GM12891 (cell line): ENCODE results near the gene MAGI1.

Experiments used
- DNase-seq: peaks from one replicate; pipeline ENCODE4 v3.0.0; 2011; ENCODE audit warnings: low spot score; ENCODE audit not compliant: insufficient read length
- FAIRE-seq: peaks from 2 replicates; lab custom pipeline; 2011; peaks lifted over from hg19 to GRCh38; lab: Jason Lieb, UNC
- PAX5 ChIP-seq: IDR thresholded peaks from 2 replicates; pipeline ENCODE4 v1.6.1; 2011; ENCODE audit warnings: low read length, moderate library complexity, mild to moderate bottlenecking; ENCODE audit not compliant: insufficient read depth, severe bottlenecking
- POLR2A ChIP-seq: IDR thresholded peaks from 2 replicates; pipeline ENCODE4 v1.6.1; 2011; ENCODE audit warnings: low read depth, low read length, control low read depth
- POLR2AphosphoS5 ChIP-seq: IDR thresholded peaks from 2 replicates; pipeline ENCODE4 v1.6.1; 2011; ENCODE audit warnings: low read depth, low read length, control low read depth
- POU2F2 ChIP-seq: IDR thresholded peaks from 2 replicates; pipeline ENCODE4 v1.6.1; 2011; ENCODE audit warnings: low read depth, mild to moderate bottlenecking, control low read depth, low read length, moderate library complexity
- SPI1 ChIP-seq: IDR thresholded peaks from 2 replicates; pipeline ENCODE4 v1.6.1; 2011; ENCODE audit warnings: low read depth, low read length, control low read depth
- TAF1 ChIP-seq: IDR thresholded peaks from 2 replicates; pipeline ENCODE4 v1.6.1; 2011; ENCODE audit warnings: low read depth, low read length, control low read depth

The MAGI1 gene

DNA sequence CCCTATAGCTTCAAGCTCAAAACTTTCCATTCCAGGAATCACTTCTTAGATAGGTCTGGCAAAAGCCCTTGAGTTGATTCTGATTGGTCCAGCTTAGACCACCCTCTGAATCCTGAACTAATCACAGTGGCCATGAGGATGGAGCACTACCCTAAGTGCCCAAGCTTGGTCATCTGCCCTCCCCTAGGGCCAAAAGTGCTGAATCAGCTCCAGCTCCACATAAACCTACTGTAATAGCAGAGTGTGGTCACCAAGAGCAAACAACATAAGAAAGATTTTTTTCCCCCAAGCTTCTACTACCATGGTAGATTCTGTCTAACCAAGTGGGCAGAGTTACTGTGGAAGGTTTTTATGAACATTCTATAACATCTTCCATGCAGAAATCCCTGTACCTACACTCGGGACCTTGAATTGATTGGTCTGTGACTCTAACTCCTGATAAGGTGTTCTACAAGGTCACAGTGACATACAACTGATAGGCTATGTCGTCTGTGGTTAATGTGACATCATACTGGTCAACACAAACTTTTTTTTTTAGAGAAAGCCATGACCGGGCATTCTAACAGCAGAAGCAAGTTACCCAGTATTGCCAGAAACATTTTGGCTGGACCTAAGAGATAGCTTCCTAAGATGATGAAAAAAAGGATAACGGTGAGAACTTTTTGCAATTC is 320.9 kb downstream of the MAGI1 start:
- DNase-seq (no peak), FAIRE-seq (no peak)
- TF ChIP-seq POLR2AphosphoS5 (no peak), TAF1 (no peak), PAX5 (no peak), SPI1 (no peak), POU2F2 (no peak), POLR2A (no peak)

DNA sequence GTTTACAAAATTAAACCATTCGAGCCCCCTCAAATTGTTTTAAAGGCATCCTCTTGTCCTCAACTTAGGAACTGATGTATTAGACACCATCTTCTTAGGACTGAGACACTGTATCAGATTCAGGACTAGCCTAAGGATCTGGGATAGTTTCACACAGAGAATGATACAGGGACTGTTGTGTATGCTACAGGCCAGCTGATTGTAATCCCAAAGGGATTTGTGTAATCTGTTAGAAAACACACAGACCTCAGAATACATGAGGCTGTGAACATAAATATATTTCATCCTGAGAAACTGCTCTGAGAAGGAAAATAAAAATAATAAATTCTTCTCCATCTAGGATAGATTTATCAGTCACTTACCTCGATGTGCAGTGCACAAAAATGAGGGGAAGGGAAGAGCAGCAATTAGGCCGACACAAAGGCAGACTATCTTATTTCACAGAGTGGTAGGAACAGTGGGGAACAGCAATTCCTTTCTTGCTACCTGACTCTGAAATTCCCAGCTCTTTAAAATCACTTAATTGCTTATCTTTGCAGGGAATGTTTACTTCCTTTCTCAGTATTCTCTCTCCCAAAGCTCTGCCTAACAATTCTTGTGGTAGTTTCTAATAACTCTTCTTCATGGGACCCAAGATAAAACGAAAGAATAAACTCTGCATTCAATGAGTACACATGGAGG is 322.5 kb downstream of the MAGI1 start:
- TF ChIP-seq SPI1 (no peak), PAX5 (no peak), TAF1 (no peak), POU2F2 (no peak), POLR2A (no peak), POLR2AphosphoS5 (no peak)
- no peak for DNase-seq
- no peak for FAIRE-seq

DNA sequence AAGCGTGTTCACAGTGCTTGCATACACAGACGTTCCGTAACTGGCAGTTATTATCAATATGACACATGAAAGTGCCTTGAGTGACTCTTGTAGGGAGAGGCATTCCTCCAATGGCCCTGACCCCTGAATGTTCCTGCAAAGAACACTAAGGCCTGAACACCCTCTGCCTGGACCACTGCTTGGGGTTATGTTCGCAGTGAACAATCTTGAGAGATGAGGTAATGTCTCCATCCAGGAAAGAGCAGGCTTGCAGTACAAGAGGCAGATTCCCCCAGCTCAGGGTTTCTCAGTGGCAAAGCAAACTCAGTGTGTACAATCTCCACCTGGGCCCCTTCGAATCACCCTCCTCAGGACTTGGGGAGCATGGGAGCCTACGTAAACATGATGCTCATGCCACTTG is 324.6 kb downstream of the MAGI1 start:
- no peak for FAIRE-seq
- no peak for TF ChIP-seq PAX5
- no peak for TF ChIP-seq TAF1
- no peak for DNase-seq

DNA sequence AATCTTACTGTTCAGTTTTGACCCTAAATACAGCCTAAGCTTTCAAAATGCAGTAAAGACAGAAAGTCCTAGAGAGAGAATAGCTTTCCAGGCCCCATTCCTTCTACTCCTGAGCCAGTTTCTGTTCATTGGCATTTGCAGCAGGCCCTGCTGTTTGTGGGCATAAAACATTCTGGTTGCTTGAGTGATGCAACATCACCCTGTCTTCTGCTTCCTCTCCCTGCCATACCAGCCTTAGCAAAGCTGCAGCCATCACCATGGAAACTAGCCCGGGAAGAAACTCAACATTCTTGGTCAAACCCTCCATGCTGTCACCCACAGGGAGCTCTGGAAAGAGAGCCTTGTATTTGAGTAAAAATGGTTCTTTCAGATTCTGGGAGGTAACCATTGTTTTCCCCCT is 325.7 kb downstream of the MAGI1 start:
- FAIRE-seq (no peak), DNase-seq (no peak)
- TF ChIP-seq POU2F2, result no peak
- TF ChIP-seq POLR2A, result no peak
- no peak for TF ChIP-seq PAX5
- TF ChIP-seq TAF1, result no peak
- TF ChIP-seq POLR2AphosphoS5, result no peak
- TF ChIP-seq SPI1, result no peak

DNA sequence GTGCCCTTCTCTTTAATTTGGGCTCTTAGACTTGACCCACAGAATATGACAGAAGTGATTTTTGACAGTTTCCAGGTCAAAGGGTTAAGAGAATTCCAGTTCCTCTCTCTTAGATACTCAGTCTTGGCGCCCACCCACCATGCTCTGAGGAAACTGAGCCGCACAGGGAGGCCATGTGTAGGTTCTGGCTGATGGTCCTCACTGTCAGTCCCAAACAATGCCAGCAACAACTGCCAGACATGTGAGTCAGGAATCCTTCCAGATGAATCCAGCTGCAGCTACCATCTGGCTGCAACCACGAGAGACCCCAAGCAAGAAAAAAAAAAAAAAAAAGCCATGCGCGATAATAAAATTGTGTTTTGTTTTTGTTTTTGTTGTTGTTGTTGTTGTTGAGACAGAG is 326.6 kb downstream of the MAGI1 start:
- FAIRE-seq (no peak), DNase-seq (no peak)

DNA sequence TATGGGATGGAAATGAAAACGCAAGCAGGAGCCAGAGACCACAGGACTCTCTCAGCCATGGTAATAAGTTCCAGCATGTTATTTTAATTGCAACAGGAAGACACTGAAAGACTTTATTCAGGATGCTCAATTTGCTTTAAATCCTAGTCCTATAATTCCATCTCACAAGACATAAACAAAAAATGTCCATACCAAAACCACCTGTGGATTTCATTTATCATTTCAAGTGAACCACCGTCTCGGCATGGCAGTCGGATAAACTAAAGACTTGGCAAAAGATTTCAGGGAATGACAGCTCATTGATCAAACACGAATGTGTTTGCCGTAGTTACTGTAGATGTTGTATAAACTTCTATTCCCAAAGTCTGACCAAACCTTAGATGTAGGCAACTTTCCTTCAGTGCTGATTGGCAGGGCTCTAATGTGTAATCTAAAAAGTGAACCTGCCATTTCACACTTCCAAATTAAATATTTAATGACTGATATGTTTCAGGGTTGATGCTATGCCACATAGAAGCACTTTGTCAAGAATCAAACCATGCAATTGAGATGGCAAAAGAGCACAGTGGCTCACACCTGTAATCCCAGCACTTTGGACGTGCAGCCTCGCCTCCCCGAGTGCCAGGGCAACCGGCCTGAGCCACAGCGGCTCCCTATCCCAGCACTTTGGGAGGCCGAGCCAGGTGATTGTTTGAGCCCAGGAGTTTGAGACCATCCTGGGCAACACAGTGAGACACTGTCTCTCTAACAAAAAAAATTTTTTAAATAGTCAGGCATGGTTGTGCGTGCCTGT is 331.7 kb downstream of the MAGI1 start:
- FAIRE-seq (no peak), DNase-seq (no peak)
- TF ChIP-seq PAX5 (no peak), SPI1 (no peak), POLR2A (no peak)

More for the DNA sequence above, 326.6 kb downstream of the MAGI1 start:
- TF ChIP-seq PAX5 (no peak), SPI1 (no peak), POU2F2 (no peak), POLR2A (no peak)

DNA sequence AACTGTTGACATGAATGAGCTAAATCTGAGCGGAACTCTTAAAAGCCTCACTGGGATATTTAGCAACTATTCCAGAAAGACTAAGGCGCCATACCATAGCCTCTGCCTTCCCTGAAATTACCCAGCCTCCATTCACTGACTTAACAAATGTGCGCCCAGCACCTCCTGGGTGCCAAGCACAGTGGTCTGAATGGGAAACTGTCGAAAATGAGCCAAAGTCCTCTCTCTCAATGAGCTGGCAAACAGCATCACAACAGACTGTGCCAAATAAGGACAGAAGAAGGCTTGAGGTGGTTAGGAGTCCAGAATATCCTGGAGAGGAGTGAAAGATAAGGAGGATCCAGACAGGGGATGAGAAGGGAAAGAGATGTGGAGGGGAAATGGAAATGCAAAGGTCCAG is 332.4 kb downstream of the MAGI1 start:
- DNase-seq, result no peak
- TF ChIP-seq SPI1 (no peak), POLR2A (no peak), PAX5 (no peak), POU2F2 (no peak), POLR2AphosphoS5 (no peak), TAF1 (no peak)

DNA sequence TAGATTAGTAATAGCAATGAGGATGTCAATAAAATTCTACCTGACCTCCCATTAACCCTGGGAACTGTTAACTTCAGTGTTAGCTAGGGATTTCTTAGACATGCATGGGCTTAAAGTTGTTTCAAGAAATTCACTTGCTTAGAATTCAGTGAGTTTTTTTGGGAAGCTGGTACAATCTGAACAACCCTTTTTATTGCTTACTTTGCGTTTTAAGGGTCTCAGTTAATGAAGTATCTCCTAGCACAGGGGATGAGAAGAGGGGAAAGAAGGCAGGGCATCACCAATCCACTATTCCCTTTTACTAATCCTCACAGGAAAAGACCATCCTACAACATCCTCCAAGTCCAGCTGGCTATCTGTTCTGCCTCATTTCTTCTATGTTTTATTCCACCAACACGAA is 334.9 kb downstream of the MAGI1 start:
- no peak for FAIRE-seq
- DNase-seq, result no peak
- no peak for TF ChIP-seq POU2F2
- no peak for TF ChIP-seq PAX5
- TF ChIP-seq TAF1, result no peak
- TF ChIP-seq POLR2AphosphoS5, result no peak
- no peak for TF ChIP-seq SPI1
- TF ChIP-seq POLR2A, result no peak

More for the DNA sequence above, 332.4 kb downstream of the MAGI1 start:
- no peak for FAIRE-seq

DNA sequence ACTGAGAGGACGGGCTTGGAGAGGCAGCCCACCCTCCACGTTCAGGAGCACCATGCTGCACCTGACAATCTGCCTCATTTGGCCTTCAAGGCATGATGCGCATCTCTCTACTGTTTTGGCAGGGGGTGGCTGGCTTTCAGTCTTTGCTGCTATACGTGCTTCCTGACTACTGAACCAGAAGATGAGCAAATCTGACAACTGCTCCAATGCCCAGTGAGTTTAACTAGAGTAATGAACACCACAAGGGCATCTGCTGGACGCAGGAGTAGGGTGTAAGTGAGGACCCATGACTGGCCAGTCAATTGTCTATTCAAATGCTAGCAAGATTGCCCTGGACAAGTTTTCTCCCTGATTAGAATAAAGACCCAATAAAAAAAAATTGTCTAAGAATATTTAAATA is 335.7 kb downstream of the MAGI1 start:
- no peak for TF ChIP-seq PAX5
- no peak for TF ChIP-seq SPI1
- TF ChIP-seq TAF1, result no peak
- TF ChIP-seq POLR2A, result no peak
- no peak for TF ChIP-seq POLR2AphosphoS5
- no peak for TF ChIP-seq POU2F2
- FAIRE-seq, result no peak
- DNase-seq, result no peak

DNA sequence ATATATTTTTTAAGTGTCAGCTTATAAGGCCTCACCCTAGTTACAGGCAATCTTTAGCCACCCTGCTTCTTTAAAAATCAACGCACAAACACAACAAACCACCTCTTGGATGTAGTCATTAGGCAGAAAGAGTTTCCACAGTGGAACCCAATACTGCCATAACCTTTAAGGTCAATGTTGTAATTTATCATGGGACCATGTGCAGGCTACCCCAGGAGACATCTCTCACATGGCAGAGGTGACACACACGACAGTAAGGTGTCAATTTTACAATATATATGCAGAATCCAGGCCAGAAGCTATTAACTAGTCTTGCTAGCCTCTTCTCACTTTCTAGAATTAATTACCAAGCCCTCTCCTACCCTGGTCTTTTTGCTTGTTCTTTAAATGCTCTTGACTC is 336.5 kb downstream of the MAGI1 start:
- DNase-seq (no peak), FAIRE-seq (no peak)
- TF ChIP-seq POLR2A, result no peak
- TF ChIP-seq SPI1, result no peak
- TF ChIP-seq POLR2AphosphoS5, result no peak
- TF ChIP-seq POU2F2, result no peak
- TF ChIP-seq PAX5, result no peak
- TF ChIP-seq TAF1, result no peak
